Activated T-cell treated with anti-CD3 and anti-CD28 coated beads for 4 hours (primary cell): ENCODE results near the gene TRIM2.

Experiments used
- DNase-seq: peaks from one replicate; pipeline ENCODE4 v3.0.0-alpha.2; 2020

TRIM2 gene

GRCh38 chr4:153344131-153345011, 140.1 kb downstream of the TRIM2 start, which contains the start of gene MND1:
TSS of gene MND1 (plus strand) at chr4:153344688. CDS start at chr4:153344738, 50 bp downstream.
- peak; percentile 92 for DNase-seq

GRCh38 chr4:153345012-153345981, 141.1 kb downstream of the TRIM2 start:
- peak; percentile 49 for DNase-seq

- no peak for DNase-seq
Observed at GRCh38 chr4:153346031-153346430, 141.8 kb downstream of the TRIM2 start.

- DNase-seq = no peak
Observed at GRCh38 chr4:153346563-153346962, 142.3 kb downstream of the TRIM2 start.

GRCh38 chr4:153347117-153347516, 142.9 kb downstream of the TRIM2 start:
- DNase-seq = no peak

- DNase-seq = no peak
Observed at GRCh38 chr4:153348006-153348405, 143.8 kb downstream of the TRIM2 start.

- DNase-seq = no peak
Observed at GRCh38 chr4:153349206-153349805, 145.1 kb downstream of the TRIM2 start.

- DNase-seq = no peak
Observed at GRCh38 chr4:153362184-153362583, 157.9 kb downstream of the TRIM2 start.

GRCh38 chr4:153364061-153364460, 159.8 kb downstream of the TRIM2 start:
- DNase-seq = no peak

GRCh38 chr4:153365003-153365402, 160.8 kb downstream of the TRIM2 start:
- DNase-seq = no peak

GRCh38 chr4:153366486-153366885, 162.2 kb downstream of the TRIM2 start:
- no peak for DNase-seq

- DNase-seq = no peak
Observed at GRCh38 chr4:153367092-153367491, 162.8 kb downstream of the TRIM2 start.

GRCh38 chr4:153369021-153369420, 164.8 kb downstream of the TRIM2 start:
- DNase-seq = no peak

GRCh38 chr4:153371701-153372234, 167.5 kb downstream of the TRIM2 start:
- no peak for DNase-seq

- no peak for DNase-seq
Observed at GRCh38 chr4:153372967-153373562, 168.8 kb downstream of the TRIM2 start.

GRCh38 chr4:153374442-153374841, 170.2 kb downstream of the TRIM2 start:
- DNase-seq = no peak

GRCh38 chr4:153375303-153375702, 171.1 kb downstream of the TRIM2 start:
- DNase-seq = no peak

GRCh38 chr4:153383131-153383530, 178.9 kb downstream of the TRIM2 start:
- DNase-seq = no peak

- DNase-seq = no peak
Observed at GRCh38 chr4:153384160-153384559, 179.9 kb downstream of the TRIM2 start.

GRCh38 chr4:153385784-153386183, 181.5 kb downstream of the TRIM2 start:
- no peak for DNase-seq

GRCh38 chr4:153387981-153388380, 183.7 kb downstream of the TRIM2 start:
- no peak for DNase-seq
